DOHH2 (cell line): ENCODE data around the gene ZIC2.

Experiments used
- EZH2phosphoT487 ChIP-seq: fragments of 200-600 bp; sonication (generic); IDR thresholded peaks from 2 replicates; pipeline ENCODE4 v1.6.1; 2017; ENCODE audit warnings: borderline replicate concordance, mild to moderate bottlenecking, antibody characterized with exemption, low read length, moderate library complexity, mixed read lengths
- TF ChIP-seq, protein P1 (sequence below): fragments of 200-600 bp; sonication (generic); IDR thresholded peaks from one replicate; pipeline ENCODE4 v1.5.1; 2014; ENCODE audit warnings: antibody characterized with exemption, mild to moderate bottlenecking, low read depth, low read length; ENCODE audit not compliant: poor library complexity, severe bottlenecking

DNA sequence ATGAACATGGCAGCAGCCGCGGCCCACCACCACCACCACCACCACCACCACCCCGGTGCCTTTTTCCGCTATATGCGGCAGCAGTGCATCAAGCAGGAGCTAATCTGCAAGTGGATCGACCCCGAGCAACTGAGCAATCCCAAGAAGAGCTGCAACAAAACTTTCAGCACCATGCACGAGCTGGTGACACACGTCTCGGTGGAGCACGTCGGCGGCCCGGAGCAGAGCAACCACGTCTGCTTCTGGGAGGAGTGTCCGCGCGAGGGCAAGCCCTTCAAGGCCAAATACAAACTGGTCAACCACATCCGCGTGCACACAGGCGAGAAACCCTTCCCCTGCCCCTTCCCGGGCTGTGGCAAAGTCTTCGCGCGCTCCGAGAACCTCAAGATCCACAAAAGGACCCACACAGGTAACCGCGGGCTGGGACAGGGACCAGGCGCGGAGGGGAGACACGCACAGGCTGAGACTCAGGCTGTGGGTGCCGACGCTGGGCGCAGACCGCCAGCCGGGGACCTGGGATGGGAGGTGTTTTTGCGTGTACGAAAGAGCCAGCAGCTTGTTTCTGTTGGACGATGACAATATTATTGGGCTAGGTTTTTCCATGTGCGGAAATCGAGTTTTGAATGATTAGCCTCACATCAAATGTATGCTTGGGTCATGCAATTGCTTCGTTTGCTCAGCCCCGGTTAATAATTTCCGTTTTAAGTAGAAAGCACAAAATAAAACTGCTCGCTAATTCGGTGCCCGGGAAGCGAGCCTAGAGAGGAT, 1.3 kb downstream of the ZIC2 start:
- TF ChIP-seq, protein P1, sequence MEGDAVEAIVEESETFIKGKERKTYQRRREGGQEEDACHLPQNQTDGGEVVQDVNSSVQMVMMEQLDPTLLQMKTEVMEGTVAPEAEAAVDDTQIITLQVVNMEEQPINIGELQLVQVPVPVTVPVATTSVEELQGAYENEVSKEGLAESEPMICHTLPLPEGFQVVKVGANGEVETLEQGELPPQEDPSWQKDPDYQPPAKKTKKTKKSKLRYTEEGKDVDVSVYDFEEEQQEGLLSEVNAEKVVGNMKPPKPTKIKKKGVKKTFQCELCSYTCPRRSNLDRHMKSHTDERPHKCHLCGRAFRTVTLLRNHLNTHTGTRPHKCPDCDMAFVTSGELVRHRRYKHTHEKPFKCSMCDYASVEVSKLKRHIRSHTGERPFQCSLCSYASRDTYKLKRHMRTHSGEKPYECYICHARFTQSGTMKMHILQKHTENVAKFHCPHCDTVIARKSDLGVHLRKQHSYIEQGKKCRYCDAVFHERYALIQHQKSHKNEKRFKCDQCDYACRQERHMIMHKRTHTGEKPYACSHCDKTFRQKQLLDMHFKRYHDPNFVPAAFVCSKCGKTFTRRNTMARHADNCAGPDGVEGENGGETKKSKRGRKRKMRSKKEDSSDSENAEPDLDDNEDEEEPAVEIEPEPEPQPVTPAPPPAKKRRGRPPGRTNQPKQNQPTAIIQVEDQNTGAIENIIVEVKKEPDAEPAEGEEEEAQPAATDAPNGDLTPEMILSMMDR: no peak
- TF ChIP-seq EZH2phosphoT487: no peak
